ENCODE data around the gene RAD51B. TPM values are rescaled to one million over a fixed set of nuclear protein-coding genes. Genes with fewer than 3 reads are reported as not detected.
"Not testable (repeated sequence)": the region's sequence is repeated elsewhere in the genome, so short reads cannot be mapped to it uniquely, and the experiment has no call there.

The RAD51B gene
- total RNA-seq, 1 donor from 2014 or later: 26.1 TPM

GRCh38 chr14:68282479-68283377 is 463.1 kb downstream of the RAD51B start:
- Mint-ChIP-seq H3K4me1 (ENCODE audit: low read depth) (peaks cover 57% of the 10 kb centered on the region), H3K9me3 (no peaks in the 10 kb centered on the region), H3K36me3 (ENCODE audit: low read depth) (peaks cover 3% of the 10 kb centered on the region), H3K27ac (peak overlapping the region; percentile 92), H3K4me3 (peak overlapping the region; percentile 39), H3K27me3 (ENCODE audit: insufficient read depth) (peaks cover 1% of the 10 kb centered on the region)
- intact Hi-C loops (cut with micrococcal nuclease): loop anchor here (1.0 to 10.0 kb wide), 7 partner anchors 7 to 538 kb away; no protein-coding TSS in a partner anchor
- peak; percentile 12 for DNase-seq (ENCODE audit: low spot score)

- peaks cover 57% of the 10 kb centered on the region for H3K4me1 Mint-ChIP-seq (ENCODE audit: low read depth)
- intact Hi-C loops (cut with micrococcal nuclease): loop anchor here (1.0 to 10.0 kb wide), 11 partner anchors 8 to 537 kb away; partner anchors contain the start of gene ZFP36L1
- no peaks in the 10 kb centered on the region for H3K9me3 Mint-ChIP-seq
- DNase-seq (ENCODE audit: low spot score): peak; percentile 52
- peaks cover 1% of the 10 kb centered on the region for H3K27me3 Mint-ChIP-seq (ENCODE audit: insufficient read depth)
- H3K4me3 Mint-ChIP-seq: peak overlapping the region; percentile 40
- H3K27ac Mint-ChIP-seq: peak overlapping the region; percentile 92
- peaks cover 3% of the 10 kb centered on the region for H3K36me3 Mint-ChIP-seq (ENCODE audit: low read depth)
Measured at GRCh38 chr14:68283378-68284123, 464.0 kb downstream of the RAD51B start.

GRCh38 chr14:68284333-68284732 is 464.8 kb downstream of the RAD51B start:
- peaks cover 3% of the 10 kb centered on the region for H3K36me3 Mint-ChIP-seq (ENCODE audit: low read depth)
- peak overlapping the region; percentile 92 for H3K27ac Mint-ChIP-seq
- DNase-seq (ENCODE audit: low spot score): no peak
- intact Hi-C loops (cut with micrococcal nuclease): loop anchor here (2.0 to 10.0 kb wide), 6 partner anchors 16 to 508 kb away; partner anchors contain the start of gene ZFP36L1
- H3K4me1 Mint-ChIP-seq (ENCODE audit: low read depth): peaks cover 57% of the 10 kb centered on the region
- no peaks in the 10 kb centered on the region for H3K9me3 Mint-ChIP-seq
- H3K4me3 Mint-ChIP-seq: no peak overlapping the region
- peaks cover 1% of the 10 kb centered on the region for H3K27me3 Mint-ChIP-seq (ENCODE audit: insufficient read depth)

- DNase-seq (ENCODE audit: low spot score): no peak
- Mint-ChIP-seq H3K4me3 (peak overlapping the region; percentile 52), H3K27me3 (ENCODE audit: insufficient read depth) (peaks cover 1% of the 10 kb centered on the region), H3K36me3 (ENCODE audit: low read depth) (peaks cover 3% of the 10 kb centered on the region), H3K27ac (peak overlapping the region; percentile 64), H3K4me1 (ENCODE audit: low read depth) (peaks cover 57% of the 10 kb centered on the region), H3K9me3 (no peaks in the 10 kb centered on the region)
- intact Hi-C loops (cut with micrococcal nuclease): loop anchor here (1.0 to 10.0 kb wide), 9 partner anchors 16 to 508 kb away; partner anchors contain the start of gene ZFP36L1
Measured at GRCh38 chr14:68284834-68285233, 465.3 kb downstream of the RAD51B start.

GRCh38 chr14:68285421-68286179 is 466.0 kb downstream of the RAD51B start:
- Mint-ChIP-seq H3K36me3 (ENCODE audit: low read depth) (peaks cover 3% of the 10 kb centered on the region), H3K4me3 (no peak overlapping the region), H3K4me1 (ENCODE audit: low read depth) (peaks cover 57% of the 10 kb centered on the region), H3K9me3 (no peaks in the 10 kb centered on the region), H3K27me3 (ENCODE audit: insufficient read depth) (peaks cover 4% of the 10 kb centered on the region), H3K27ac (peak overlapping the region; percentile 68)
- intact Hi-C loops (cut with micrococcal nuclease): loop anchor here (1.0 to 10.0 kb wide), 8 partner anchors 17 to 507 kb away; partner anchors contain the start of gene ZFP36L1
- peak; percentile 36 for DNase-seq (ENCODE audit: low spot score)

GRCh38 chr14:68286667-68287066 is 467.1 kb downstream of the RAD51B start:
- H3K27ac Mint-ChIP-seq: peak overlapping the region; percentile 68
- H3K9me3 Mint-ChIP-seq: no peaks in the 10 kb centered on the region
- peaks cover 57% of the 10 kb centered on the region for H3K4me1 Mint-ChIP-seq (ENCODE audit: low read depth)
- peaks cover 3% of the 10 kb centered on the region for H3K36me3 Mint-ChIP-seq (ENCODE audit: low read depth)
- no peak overlapping the region for H3K4me3 Mint-ChIP-seq
- intact Hi-C loops (cut with micrococcal nuclease): loop anchor here (10.0 kb wide), 1 partner anchor 178 kb away; no protein-coding TSS in a partner anchor
- H3K27me3 Mint-ChIP-seq (ENCODE audit: insufficient read depth): peaks cover 2% of the 10 kb centered on the region
- no peak for DNase-seq (ENCODE audit: low spot score)

GRCh38 chr14:68289452-68289851 is 469.9 kb downstream of the RAD51B start:
- H3K9me3 Mint-ChIP-seq; H3K27ac Mint-ChIP-seq; H3K27me3 Mint-ChIP-seq (ENCODE audit: insufficient read depth); DNase-seq (ENCODE audit: low spot score); H3K36me3 Mint-ChIP-seq (ENCODE audit: low read depth); H3K4me3 Mint-ChIP-seq: not testable (repeated sequence)
- intact Hi-C loops (cut with micrococcal nuclease): loop anchor here (1.0 to 10.0 kb wide), 3 partner anchors 15 to 175 kb away; no protein-coding TSS in a partner anchor
- peaks cover 54% of the 10 kb centered on the region for H3K4me1 Mint-ChIP-seq (ENCODE audit: low read depth)

GRCh38 chr14:68291820-68292219 is 472.2 kb downstream of the RAD51B start:
- H3K9me3 Mint-ChIP-seq: no peaks in the 10 kb centered on the region

GRCh38 chr14:68292441-68293215 is 473.0 kb downstream of the RAD51B start:
- no peak overlapping the region for H3K4me3 Mint-ChIP-seq
- H3K4me1 Mint-ChIP-seq (ENCODE audit: low read depth): peaks cover 22% of the 10 kb centered on the region
- intact Hi-C loops (cut with micrococcal nuclease): no loop called here
- peaks cover 7% of the 10 kb centered on the region for H3K36me3 Mint-ChIP-seq (ENCODE audit: low read depth)
- H3K27me3 Mint-ChIP-seq (ENCODE audit: insufficient read depth): peaks cover 2% of the 10 kb centered on the region
- H3K9me3 Mint-ChIP-seq: no peaks in the 10 kb centered on the region
- DNase-seq (ENCODE audit: low spot score): no peak
- no peak overlapping the region for H3K27ac Mint-ChIP-seq

More at GRCh38 chr14:68291820-68292219, 472.2 kb downstream of the RAD51B start:
- intact Hi-C loops (cut with micrococcal nuclease): no loop called here
- DNase-seq (ENCODE audit: low spot score): no peak
- peaks cover 30% of the 10 kb centered on the region for H3K4me1 Mint-ChIP-seq (ENCODE audit: low read depth)
- H3K36me3 Mint-ChIP-seq (ENCODE audit: low read depth): peaks cover 7% of the 10 kb centered on the region
- peak overlapping the region; percentile 37 for H3K27ac Mint-ChIP-seq
- H3K4me3 Mint-ChIP-seq: no peak overlapping the region
- H3K27me3 Mint-ChIP-seq (ENCODE audit: insufficient read depth): peaks cover 2% of the 10 kb centered on the region

GRCh38 chr14:68293404-68293803 is 473.8 kb downstream of the RAD51B start:
- no peaks in the 10 kb centered on the region for H3K9me3 Mint-ChIP-seq
- no peak for DNase-seq (ENCODE audit: low spot score)
- peaks cover 2% of the 10 kb centered on the region for H3K27me3 Mint-ChIP-seq (ENCODE audit: insufficient read depth)
- H3K36me3 Mint-ChIP-seq (ENCODE audit: low read depth): peaks cover 7% of the 10 kb centered on the region
- H3K4me3 Mint-ChIP-seq: no peak overlapping the region
- H3K27ac Mint-ChIP-seq: peak overlapping the region; percentile 26
- peaks cover 28% of the 10 kb centered on the region for H3K4me1 Mint-ChIP-seq (ENCODE audit: low read depth)
- intact Hi-C loops (cut with micrococcal nuclease): no loop called here

GRCh38 chr14:68295316-68295816 is 475.8 kb downstream of the RAD51B start:
- Mint-ChIP-seq H3K36me3 (ENCODE audit: low read depth) (peaks cover 7% of the 10 kb centered on the region), H3K4me1 (ENCODE audit: low read depth) (peaks cover 30% of the 10 kb centered on the region), H3K27me3 (ENCODE audit: insufficient read depth) (peaks cover under 1% of the 10 kb centered on the region), H3K9me3 (no peaks in the 10 kb centered on the region), H3K27ac (no peak overlapping the region), H3K4me3 (no peak overlapping the region)
- intact Hi-C loops (cut with micrococcal nuclease): no loop called here
- no peak for DNase-seq (ENCODE audit: low spot score)
